ENCODE measurements around the gene SRXN1. TPM values are rescaled to one million over a fixed set of nuclear protein-coding genes. Genes with fewer than 3 reads are reported as not detected.

The SRXN1 gene
- total RNA-seq, 1 experiment from 2014 or later: 80.8 TPM

DNA sequence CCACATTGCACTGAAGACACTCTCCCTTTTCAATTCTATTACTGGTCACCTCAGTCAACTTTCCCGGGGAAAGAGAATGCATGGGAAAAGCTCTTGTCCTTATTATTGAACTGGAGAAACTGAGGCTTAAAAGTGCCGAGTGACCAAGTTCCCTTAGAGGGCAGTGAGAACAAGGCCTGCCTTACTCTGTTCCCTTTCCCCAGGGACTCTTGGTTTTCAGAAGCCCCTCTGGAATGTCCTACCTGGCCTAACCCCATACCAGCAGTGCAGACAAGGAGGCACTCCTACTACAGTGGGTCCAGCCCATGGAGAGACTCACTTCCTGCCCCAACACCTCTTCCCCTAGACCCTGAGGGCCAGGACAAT, 6.1 kb downstream of the SRXN1 start:
- no peak overlapping the region for H3K27ac ChIP-seq (ENCODE audit: low read depth, low read length)
- H3K4me2 ChIP-seq (ENCODE audit: low read length): peak overlapping the region; percentile 14; the same call in 1 of the 2 replicates
- ATAC-seq (no peak), DNase-seq (ENCODE audit: low read depth, low spot score) (no peak)
- no peaks in the 10 kb centered on the region for H3K9me2 ChIP-seq (ENCODE audit: insufficient read depth)
- H3K79me2 ChIP-seq (ENCODE audit: insufficient read depth, low read length): peaks cover 54% of the 10 kb centered on the region
- ChIA-PET RAD21 (ENCODE audit: low non-redundant PET in 1 of 2, low total read pairs in 2 of 2, uncharacterized antibody in 2 of 2, unreplicated experiment in 2 of 2) (no interaction called here), POLR2A (interaction anchor here (0.6 to 1.8 kb wide), 2 partner anchors 281 to 284 kb away, joined by 3 to 6 read pairs; no protein-coding TSS in a partner anchor), CTCF (interaction anchor here (1.5 to 2.6 kb wide), 6 partner anchors 11 to 122 kb away, joined by 5 to 29 read pairs (median 8); partner anchors contain the start of genes CSNK2A1 and SLC52A3)
- no peak overlapping the region for H2AFZ ChIP-seq (ENCODE audit: low read depth, low read length, poor library complexity, severe bottlenecking)
- no peaks in the 10 kb centered on the region for H3K27me3 ChIP-seq (ENCODE audit: insufficient read depth, low read length)
- peaks cover 3% of the 10 kb centered on the region; the same call in 1 of the 2 replicates for H4K20me1 ChIP-seq (ENCODE audit: insufficient read depth)
- no peak overlapping the region for H3K9ac ChIP-seq (ENCODE audit: low read length)
- 0 out of 2 replicates have a peak, but pooled peaks have one; percentile 31 for TF ChIP-seq POLR2AphosphoS5 (IDR thresholded peaks at IDR 0.05; ENCODE audit: low read depth, low read length)
- TF ChIP-seq JUND (IDR thresholded peaks at IDR 0.05): no peak
- H3K36me3 ChIP-seq (ENCODE audit: control insufficient read depth in 1 of 2, insufficient read depth in 2 of 2, low read length in 2 of 2): peaks cover 18 to 42% of the 10 kb centered on the region in 2 experiments
- intact Hi-C loops (cut with micrococcal nuclease): no loop called here
- H3K9me3 ChIP-seq (ENCODE audit: control insufficient read depth in 1 of 2, insufficient read depth in 1 of 2, low read depth in 1 of 2, low read length in 2 of 2): peaks cover 4 to 17% of the 10 kb centered on the region in 2 experiments; a peak in 2 of 4 replicates
- no TSS peak for BruUV-seq (replicated peaks)
- peaks cover 17 to 42% of the 10 kb centered on the region in 2 experiments for H3K4me1 ChIP-seq (ENCODE audit: control insufficient read depth in 1 of 2, insufficient read depth in 2 of 2, low read length in 2 of 2)
- no peak overlapping the region for H3K4me3 ChIP-seq (replicated peaks in 1 of 2; ENCODE audit: low read depth in 1 of 2, low read length in 2 of 2)

DNA sequence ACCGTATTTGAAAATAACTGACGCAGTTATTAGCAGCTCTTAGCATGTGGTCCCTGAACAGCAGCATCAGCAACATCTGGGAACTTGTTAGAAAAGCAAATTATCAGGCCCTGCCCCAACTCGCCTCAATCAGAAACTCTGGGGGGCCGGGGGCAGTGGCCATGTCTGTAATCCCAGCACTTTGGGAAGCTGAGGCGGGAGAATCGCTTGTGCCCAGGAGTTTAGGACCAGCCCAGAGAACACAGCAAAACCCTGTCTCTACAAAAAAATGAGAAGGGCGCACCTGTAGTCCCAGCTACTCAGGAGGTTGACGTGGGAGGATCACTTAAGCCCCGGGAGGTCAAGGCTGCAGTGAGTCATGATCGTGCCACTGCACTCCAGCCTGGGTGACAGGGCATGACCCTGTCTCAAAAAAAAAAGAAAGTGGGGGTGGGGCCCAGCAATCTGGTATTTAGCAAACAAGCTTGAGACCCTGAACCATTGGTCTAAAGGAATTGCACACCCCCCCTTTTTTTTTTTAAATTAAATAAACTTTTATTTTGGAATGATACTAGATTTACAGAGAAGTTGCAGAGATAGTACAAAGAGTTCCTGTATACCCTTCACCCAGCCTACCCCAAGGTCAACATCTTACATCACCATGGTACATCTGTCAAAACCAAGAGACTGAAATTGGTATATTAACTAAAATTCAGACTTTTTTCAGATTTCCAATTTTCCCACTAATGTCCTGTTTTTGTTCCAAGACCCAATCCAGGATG, 6.7 kb downstream of the SRXN1 start:
- no peaks in the 10 kb centered on the region for H3K9me2 ChIP-seq (ENCODE audit: insufficient read depth)
- H3K79me2 ChIP-seq (ENCODE audit: insufficient read depth, low read length): peaks cover 48% of the 10 kb centered on the region
- BruUV-seq (replicated peaks): no TSS peak
- no peak for DNase-seq (ENCODE audit: low read depth, low spot score)
- intact Hi-C loops (cut with micrococcal nuclease): no loop called here
- no peaks in the 10 kb centered on the region for H3K27me3 ChIP-seq (ENCODE audit: insufficient read depth, low read length)
- ChIA-PET POLR2A (interaction anchor here (0.6 to 1.8 kb wide), 6 partner anchors 14 to 284 kb away, joined by 3 to 6 read pairs (median 5); no protein-coding TSS in a partner anchor), RAD21 (ENCODE audit: low non-redundant PET in 1 of 2, low total read pairs in 2 of 2, uncharacterized antibody in 2 of 2, unreplicated experiment in 2 of 2) (interaction anchor here (1.0 to 1.1 kb wide), 2 partner anchors 44 to 85 kb away, joined by 3 to 4 read pairs; no protein-coding TSS in a partner anchor), CTCF (interaction anchor here (0.6 to 2.6 kb wide), 23 partner anchors 8 to 405 kb away, joined by 3 to 29 read pairs (median 4); partner anchors contain the start of genes CSNK2A1, SLC52A3 and TCF15)
- peak overlapping the region; percentile 21 for H3K4me2 ChIP-seq (ENCODE audit: low read length)
- peaks cover 18 to 42% of the 10 kb centered on the region in 2 experiments for H3K36me3 ChIP-seq (ENCODE audit: control insufficient read depth in 1 of 2, insufficient read depth in 2 of 2, low read length in 2 of 2)
- H2AFZ ChIP-seq (ENCODE audit: low read depth, low read length, poor library complexity, severe bottlenecking): no peak overlapping the region
- ATAC-seq: peak; percentile 16; the same call in 1 of the 2 replicates
- peaks cover 4 to 17% of the 10 kb centered on the region in 2 experiments; a peak in 2 of 4 replicates for H3K9me3 ChIP-seq (ENCODE audit: control insufficient read depth in 1 of 2, insufficient read depth in 1 of 2, low read depth in 1 of 2, low read length in 2 of 2)
- peak overlapping the region; percentile 16; the same call in 1 of the 2 replicates for H3K27ac ChIP-seq (ENCODE audit: low read depth, low read length)
- peaks cover 13 to 36% of the 10 kb centered on the region in 2 experiments for H3K4me1 ChIP-seq (ENCODE audit: control insufficient read depth in 1 of 2, insufficient read depth in 2 of 2, low read length in 2 of 2)
- H3K4me3 ChIP-seq (replicated peaks in 1 of 2; ENCODE audit: low read depth in 1 of 2, low read length in 2 of 2): no peak overlapping the region
- H4K20me1 ChIP-seq (ENCODE audit: insufficient read depth): peaks cover 3% of the 10 kb centered on the region; the same call in 1 of the 2 replicates
- TF ChIP-seq EGR1 (IDR thresholded peaks at IDR 0.05; ENCODE audit: low read depth): 0 out of 2 replicates have a peak, but pooled peaks have one; percentile 21
- TF ChIP-seq SIN3A (IDR thresholded peaks at IDR 0.05; ENCODE audit: low read depth): no peak
- H3K9ac ChIP-seq (ENCODE audit: low read length): no peak overlapping the region
